A673 (cell line): Measurements from ENCODE around the gene PRF1.

Experiments
- CTCF ChIP-seq: fragments of 300-800, 200-600 bp; sonication (generic); conservative IDR thresholded peaks from 2 replicates; pipeline ENCODE4 v1.5.1; 2017; ENCODE audit warnings: low read depth, mild to moderate bottlenecking, antibody characterized with exemption, low read length, moderate library complexity, mixed read lengths
- EZH2 ChIP-seq: fragments of 200-600 bp; sonication (generic); IDR thresholded peaks from 2 replicates; pipeline ENCODE4 v1.6.1; 2017; ENCODE audit warnings: borderline replicate concordance, low read depth, mild to moderate bottlenecking, mixed read lengths, antibody characterized with exemption, low read length; ENCODE audit not compliant: poor library complexity, severe bottlenecking

- 0 out of 2 replicates have a peak, but pooled peaks have one; percentile 22 for TF ChIP-seq CTCF
- TF ChIP-seq EZH2 = no peak
These were observed 37.6 kb downstream of the PRF1 start for GRCh38 chr10:70564901-70565351.
